Activated naive CD4-positive, alpha-beta T cell treated with anti-CD3 and anti-CD28 coated beads, Interleukin-2, amount 50 U/mL, for 72 hours (primary cell): ENCODE results near the gene COG1. TPM values are rescaled to one million over a fixed set of nuclear protein-coding genes. Genes with fewer than 3 reads are reported as not detected.

Experiments
- total RNA-seq, 2 donors: library from RNA; stranded (reverse); gene quantifications; one replicate each; pipeline ENCODE4 v1.2.3, GENCODE V29; 2022

COG1 gene
- total RNA-seq, 2 donors from 2014 or later = 26.8 to 40.5 TPM

Other genes with a start within 250 kb of the COG1 start
- 10 to 100 TPM; 14.8 to 17.7 TPM for gene SLC39A11, start 100.4 kb upstream of the COG1 start, total RNA-seq
- gene SSTR2, start 28.0 kb upstream of the COG1 start, total RNA-seq = under 1 TPM; 0.12 to 0.87 TPM
- gene CPSF4L, start 68.8 kb downstream of the COG1 start, total RNA-seq = not detected
- gene CDC42EP4, start 118.9 kb downstream of the COG1 start, total RNA-seq = 1 to 10 TPM; 1.1 to 1.8 TPM